Mesendoderm (in vitro differentiated cells): Measurements from ENCODE around the gene PTPRD.

Experiments
- DNase-seq: peaks from one replicate; pipeline ENCODE4 v3.0.0; 2013
- H2AK5ac ChIP-seq: 2 replicates; pipeline ENCODE4 v1.6.1; 2013; ENCODE audit warnings: low read length, inconsistent platforms
- H2BK120ac ChIP-seq: 2 replicates; pipeline ENCODE4 v1.6.1; 2013; ENCODE audit warnings: low read depth, mild to moderate bottlenecking, low read length, moderate library complexity, mixed read lengths
- H2BK15ac ChIP-seq: replicated peaks from 2 replicates; pipeline ENCODE4 v1.6.1; 2013; ENCODE audit warnings: low read depth, mild to moderate bottlenecking, moderate library complexity
- H2BK5ac ChIP-seq: 2 replicates; pipeline ENCODE4 v1.6.1; 2013; ENCODE audit warnings: low read length, inconsistent platforms
- H3K18ac ChIP-seq: 2 replicates; pipeline ENCODE4 v1.6.1; 2013; ENCODE audit warnings: mild to moderate bottlenecking, low read length, mixed read lengths
- H3K23ac ChIP-seq: one replicate; pipeline ENCODE4 v1.6.1; 2013; ENCODE audit warnings: low read length
- H3K27ac ChIP-seq: 2 replicates; pipeline ENCODE4 v1.5.1; 2013; ENCODE audit warnings: low read depth, mild to moderate bottlenecking, inconsistent platforms, low read length, moderate library complexity
- H3K27me3 ChIP-seq: 2 replicates; pipeline ENCODE4 v1.6.1; 2013; ENCODE audit warnings: low read length, control low read depth, mild to moderate bottlenecking, inconsistent platforms; ENCODE audit not compliant: insufficient read depth, poor library complexity
- H3K36me3 ChIP-seq: 2 replicates; pipeline ENCODE4 v1.6.1; 2013; ENCODE audit warnings: low read length, inconsistent platforms; ENCODE audit not compliant: control insufficient read depth, insufficient read depth
- H3K4ac ChIP-seq: one replicate; pipeline ENCODE4 v1.6.1; 2013; ENCODE audit warnings: low read depth, mild to moderate bottlenecking, low read length, moderate library complexity
- H3K4me1 ChIP-seq: 2 replicates; pipeline ENCODE4 v1.6.1; 2013; ENCODE audit warnings: low read depth, low read length, inconsistent platforms; ENCODE audit not compliant: control insufficient read depth
- H3K4me2 ChIP-seq: 2 replicates; pipeline ENCODE4 v1.6.1; 2013; ENCODE audit warnings: low read length
- H3K4me3 ChIP-seq: 2 replicates; pipeline ENCODE4 v1.5.1; 2013; ENCODE audit warnings: mild to moderate bottlenecking, low read length
- H3K56ac ChIP-seq: one replicate; pipeline ENCODE4 v1.6.1; 2013; ENCODE audit warnings: low read length
- H3K79me1 ChIP-seq: 2 replicates; pipeline ENCODE4 v1.6.1; 2013; ENCODE audit warnings: low read length, inconsistent platforms
- H3K79me2 ChIP-seq: 2 replicates; pipeline ENCODE4 v1.6.1; 2013; ENCODE audit warnings: mild to moderate bottlenecking, low read length; ENCODE audit not compliant: control insufficient read depth, insufficient read depth
- H3K9ac ChIP-seq: 2 replicates; pipeline ENCODE4 v1.6.1; 2013; ENCODE audit warnings: low read length, inconsistent platforms
- H4K5ac ChIP-seq: one replicate; pipeline ENCODE4 v1.6.1; 2013; ENCODE audit warnings: low read length
- H4K8ac ChIP-seq: one replicate; pipeline ENCODE4 v1.6.1; 2013; ENCODE audit warnings: low read depth, mild to moderate bottlenecking, control low read depth, low read length, moderate library complexity
- WGBS: extraction: QIAGEN DNeasy Blood & Tissue Kit; methylation state at CpG from one replicate; pipeline ENCODE4 v1.1.7; 2013; ENCODE audit warnings: low lambda C conversion rate, missing lambda C conversion rate; ENCODE audit not compliant: insufficient coverage; ENCODE audit errors: extremely low coverage; 5-methylcytosine and 5-hydroxymethylcytosine counted together

The PTPRD gene

GRCh38 chr9:8486095-8486494, 2126.7 kb downstream of the PTPRD start:
- Histone ChIP-seq H3K4ac (no peak overlapping the region), H3K9ac (no peak overlapping the region), H3K36me3 (no peaks in the 10 kb centered on the region), H4K8ac (no peak overlapping the region), H3K56ac (no peak overlapping the region), H3K4me1 (no peaks in the 10 kb centered on the region), H3K4me3 (no peak overlapping the region), H3K23ac (no peak overlapping the region), H3K79me1 (no peaks in the 10 kb centered on the region), H3K27me3 (no peaks in the 10 kb centered on the region), H3K18ac (no peak overlapping the region), H2BK5ac (no peak overlapping the region), H3K27ac (no peak overlapping the region), H3K79me2 (no peaks in the 10 kb centered on the region), H3K4me2 (no peak overlapping the region), H2BK15ac (no peak overlapping the region), H2AK5ac (no peak overlapping the region), H4K5ac (no peak overlapping the region), H2BK120ac (no peak overlapping the region)
- peak; percentile 83 for DNase-seq
- no CpG with 5 or more reads among the region's 6 CpGs for WGBS

- Histone ChIP-seq H3K79me1 (no peaks in the 10 kb centered on the region), H3K36me3 (no peaks in the 10 kb centered on the region), H3K4me2 (no peak overlapping the region), H2BK5ac (no peak overlapping the region), H3K4ac (no peak overlapping the region), H3K27ac (no peak overlapping the region), H3K79me2 (no peaks in the 10 kb centered on the region), H3K56ac (no peak overlapping the region), H3K4me3 (no peak overlapping the region), H4K8ac (no peak overlapping the region), H3K27me3 (no peaks in the 10 kb centered on the region), H3K18ac (no peak overlapping the region), H2AK5ac (no peak overlapping the region), H2BK15ac (no peak overlapping the region), H4K5ac (no peak overlapping the region), H3K9ac (no peak overlapping the region), H2BK120ac (no peak overlapping the region), H3K23ac (no peak overlapping the region), H3K4me1 (peaks cover 3% of the 10 kb centered on the region)
- no CpG with 5 or more reads among the region's 3 CpGs for WGBS
- no peak for DNase-seq
Measured at GRCh38 chr9:8484597-8485191, 2128.1 kb downstream of the PTPRD start.

- no peak overlapping the region for H3K27ac ChIP-seq
- H3K27me3 ChIP-seq: no peaks in the 10 kb centered on the region
- no peak overlapping the region for H3K18ac ChIP-seq
- H3K56ac ChIP-seq: no peak overlapping the region
- no peaks in the 10 kb centered on the region for H3K79me1 ChIP-seq
- no peak overlapping the region for H4K5ac ChIP-seq
- no peak overlapping the region for H3K4ac ChIP-seq
- no peak overlapping the region for H3K4me3 ChIP-seq
- DNase-seq: no peak
- no peak overlapping the region for H2BK5ac ChIP-seq
- H3K9ac ChIP-seq: no peak overlapping the region
- H3K36me3 ChIP-seq: no peaks in the 10 kb centered on the region
- no peak overlapping the region for H3K4me2 ChIP-seq
- H3K4me1 ChIP-seq: peaks cover 3% of the 10 kb centered on the region
- no peak overlapping the region for H2BK15ac ChIP-seq
- no peak overlapping the region for H4K8ac ChIP-seq
- WGBS: no CpG with 5 or more reads among the region's 3 CpGs
- no peaks in the 10 kb centered on the region for H3K79me2 ChIP-seq
- H3K23ac ChIP-seq: no peak overlapping the region
- no peak overlapping the region for H2BK120ac ChIP-seq
- H2AK5ac ChIP-seq: no peak overlapping the region
Measured at GRCh38 chr9:8477450-8477849, 2135.4 kb downstream of the PTPRD start.

- no peak overlapping the region for H2BK120ac ChIP-seq
- no peak overlapping the region for H3K4ac ChIP-seq
- no peaks in the 10 kb centered on the region for H3K79me2 ChIP-seq
- H3K27ac ChIP-seq: no peak overlapping the region
- H3K4me1 ChIP-seq: no peaks in the 10 kb centered on the region
- no peak overlapping the region for H4K5ac ChIP-seq
- no peak overlapping the region for H3K56ac ChIP-seq
- H3K36me3 ChIP-seq: no peaks in the 10 kb centered on the region
- no peak overlapping the region for H2AK5ac ChIP-seq
- no CpG with 5 or more reads among the region's 1 CpG for WGBS
- no peak overlapping the region for H3K9ac ChIP-seq
- no peak overlapping the region for H3K4me2 ChIP-seq
- H2BK5ac ChIP-seq: no peak overlapping the region
- no peak overlapping the region for H4K8ac ChIP-seq
- no peaks in the 10 kb centered on the region for H3K27me3 ChIP-seq
- H3K4me3 ChIP-seq: no peak overlapping the region
- H3K18ac ChIP-seq: no peak overlapping the region
- H3K23ac ChIP-seq: no peak overlapping the region
- no peaks in the 10 kb centered on the region for H3K79me1 ChIP-seq
- DNase-seq: no peak
- no peak overlapping the region for H2BK15ac ChIP-seq
Measured at GRCh38 chr9:8474937-8475336, 2137.9 kb downstream of the PTPRD start.

GRCh38 chr9:8473244-8474020, 2139.4 kb downstream of the PTPRD start:
- no peaks in the 10 kb centered on the region for H3K4me1 ChIP-seq
- no peak overlapping the region for H2AK5ac ChIP-seq
- H3K9ac ChIP-seq: no peak overlapping the region
- no peak overlapping the region for H3K4me3 ChIP-seq
- no peak overlapping the region for H2BK120ac ChIP-seq
- no peak overlapping the region for H3K4ac ChIP-seq
- no peak overlapping the region for H2BK15ac ChIP-seq
- no CpG with 5 or more reads among the region's 10 CpGs for WGBS
- H3K36me3 ChIP-seq: no peaks in the 10 kb centered on the region
- no peak overlapping the region for H4K5ac ChIP-seq
- H4K8ac ChIP-seq: no peak overlapping the region
- H2BK5ac ChIP-seq: no peak overlapping the region
- H3K79me1 ChIP-seq: no peaks in the 10 kb centered on the region
- H3K27ac ChIP-seq: no peak overlapping the region
- DNase-seq: no peak
- no peaks in the 10 kb centered on the region for H3K27me3 ChIP-seq
- H3K56ac ChIP-seq: no peak overlapping the region
- no peak overlapping the region for H3K23ac ChIP-seq
- H3K18ac ChIP-seq: no peak overlapping the region
- H3K4me2 ChIP-seq: no peak overlapping the region
- no peaks in the 10 kb centered on the region for H3K79me2 ChIP-seq
